HCT116 (cell line): ENCODE measurements around the gene TLCD3B. TPM values are rescaled to one million over a fixed set of nuclear protein-coding genes. Genes with fewer than 3 reads are reported as not detected.

Experiments
- ATAC-seq: fragments of 200-7000 bp; cut with Tn5 transposase; 2 replicates; pipeline ENCODE4 v1.9.1; 2020; ENCODE audit warnings: mild to moderate bottlenecking, moderate library complexity
- BruUV-seq: library from RNA; stranded (reverse); fragments of 400-500 nt; replicated peaks from 2 replicates; lab custom pipeline; 2021; lab: Mats Ljungman, UMichigan
- CTCF ChIA-PET: fragments of 300-600 bp; sonication (Branson Sonifier 250); formaldehyde crosslinking; loops from one replicate; lab custom pipeline; 2021; ENCODE audit warnings: antibody characterized with exemption; lab: Charles Lee
- POLR2A ChIA-PET: fragments of 300-600, 350-600 bp; sonication (Branson Sonifier 250); formaldehyde crosslinking; loops from one replicate; lab custom pipeline; 2021; ENCODE audit warnings: antibody characterized with exemption; lab: Charles Lee
- RAD21 ChIA-PET, 2 experiments: fragments of 300-600 bp; sonication (Branson Sonifier 250); formaldehyde crosslinking; loops; one replicate each; lab custom pipeline; 2023; ENCODE audit warnings: low total read pairs in 2 of 2; ENCODE audit not compliant: uncharacterized antibody in 2 of 2, unreplicated experiment in 2 of 2, low non-redundant PET in 1 of 2; lab: Charles Lee
- DNase-seq: peaks from one replicate; pipeline ENCODE4 v3.0.0-alpha.2; 2010; ENCODE audit warnings: low read depth, low spot score
- H2AFZ ChIP-seq: fragments of 200-600 bp; shearing (Covaris generic), sonication (generic); 2 replicates; pipeline ENCODE4 v1.6.1; 2017; ENCODE audit warnings: low read depth, mixed run types, mixed read lengths, antibody characterized with exemption, low read length; ENCODE audit not compliant: poor library complexity, severe bottlenecking
- H3K27ac ChIP-seq: 2 replicates; pipeline ENCODE4 v1.5.1; 2012; ENCODE audit warnings: low read depth, low read length
- H3K27me3 ChIP-seq: fragments of 200-600 bp; sonication (generic); 2 replicates; pipeline ENCODE4 v1.6.1; 2016; ENCODE audit warnings: mixed run types, low read length, mixed read lengths; ENCODE audit not compliant: insufficient read depth
- H3K36me3 ChIP-seq, 2 experiments: fragments of 200-500 bp in 1 of 2; fragments of 200-600 bp in 1 of 2; sonication (Bioruptor generic) in 1 of 2; sonication (generic) in 1 of 2; 2 replicates each; pipeline versions ENCODE4 v1.5.1 to v1.6.1; 2014 to 2016; ENCODE audit warnings: low read length in 2 of 2, inconsistent platforms in 1 of 2, mixed read lengths in 1 of 2, mixed run types in 1 of 2; ENCODE audit not compliant: insufficient read depth in 2 of 2, control insufficient read depth in 1 of 2
- H3K4me1 ChIP-seq, 2 experiments: fragments of 200-600 bp in 1 of 2; sonication (generic) in 1 of 2; 2 replicates each; pipeline versions ENCODE4 v1.5.1 to v1.6.1; 2012 to 2017; ENCODE audit warnings: low read length in 2 of 2, inconsistent platforms in 1 of 2, mild to moderate bottlenecking in 1 of 2, mixed read lengths in 1 of 2, mixed run types in 1 of 2, moderate library complexity in 1 of 2; ENCODE audit not compliant: insufficient read depth in 2 of 2, control insufficient read depth in 1 of 2
- H3K4me2 ChIP-seq: fragments of 200-600 bp; sonication (generic); 2 replicates; pipeline ENCODE4 v1.6.1; 2017; ENCODE audit warnings: mixed run types, low read length, mixed read lengths
- H3K4me3 ChIP-seq, 2 experiments: fragments of 200-600 bp in 1 of 2; sonication (generic) in 1 of 2; replicated peaks in 1 of 2; 2 replicates each; pipeline ENCODE4 v1.5.1; 2011 to 2016; ENCODE audit warnings: low read length in 2 of 2, control low read depth in 1 of 2, low read depth in 1 of 2, mild to moderate bottlenecking in 1 of 2, mixed read lengths in 1 of 2, mixed run types in 1 of 2
- H3K79me2 ChIP-seq: fragments of 200-600 bp; sonication (generic); 2 replicates; pipeline ENCODE4 v1.6.1; 2017; ENCODE audit warnings: mild to moderate bottlenecking, mixed run types, low read length, moderate library complexity, mixed read lengths; ENCODE audit not compliant: insufficient read depth
- H3K9ac ChIP-seq: fragments of 200-600 bp; sonication (generic); 2 replicates; pipeline ENCODE4 v1.6.1; 2016; ENCODE audit warnings: low read length, mixed read lengths
- H3K9me2 ChIP-seq: fragments of 200-600 bp; sonication (generic), shearing (Covaris generic); 2 replicates; pipeline ENCODE4 v1.6.1; 2017; ENCODE audit warnings: mixed run types, mild to moderate bottlenecking, moderate library complexity; ENCODE audit not compliant: insufficient read depth
- H3K9me3 ChIP-seq, 2 experiments: fragments of 200-500 bp in 1 of 2; fragments of 200-600 bp in 1 of 2; sonication (Bioruptor generic) in 1 of 2; sonication (generic) in 1 of 2; 2 replicates each; pipeline ENCODE4 v1.6.1; 2014 to 2017; ENCODE audit warnings: low read length in 2 of 2, mixed read lengths in 2 of 2, inconsistent platforms in 1 of 2, low read depth in 1 of 2, mild to moderate bottlenecking in 1 of 2, mixed run types in 1 of 2, moderate library complexity in 1 of 2; ENCODE audit not compliant: control insufficient read depth in 1 of 2, insufficient read depth in 1 of 2
- H4K20me1 ChIP-seq: fragments of 200-600 bp; sonication (generic), shearing (Covaris generic); 2 replicates; pipeline ENCODE4 v1.6.1; 2017; ENCODE audit warnings: mixed run types, mild to moderate bottlenecking, moderate library complexity; ENCODE audit not compliant: insufficient read depth
- CEBPB ChIP-seq: IDR thresholded peaks from 2 replicates; pipeline ENCODE4 v1.6.1; 2012; ENCODE audit warnings: low read depth
- FOSL1 ChIP-seq: IDR thresholded peaks from 2 replicates; pipeline ENCODE4 v1.6.1; 2012; ENCODE audit warnings: low read depth
- JUND ChIP-seq: IDR thresholded peaks from 2 replicates; pipeline ENCODE4 v1.6.1; 2012
- RAD21 ChIP-seq: IDR thresholded peaks from 2 replicates; pipeline ENCODE4 v1.6.1; 2012; ENCODE audit warnings: low read depth, mild to moderate bottlenecking
- SRF ChIP-seq: IDR thresholded peaks from 2 replicates; pipeline ENCODE4 v1.6.1; 2012; ENCODE audit warnings: low read depth
- ZFX ChIP-seq: fragments of 450-650 bp; IDR thresholded peaks from 2 replicates; pipeline ENCODE4 v1.6.1; 2017
- intact Hi-C: fragments of 100-400 bp; cut with micrococcal nuclease; formaldehyde crosslinking; loops from 2 replicates; pipeline ENCODE4 v1.10.0; 2022
- total RNA-seq: library from RNA; stranded (reverse); gene quantifications from one replicate; pipeline ENCODE4 v1.2.1, GENCODE V29; 2021; ENCODE audit not compliant: unreplicated experiment
- TF ChIP-seq, protein P1 (sequence below): IDR thresholded peaks from 2 replicates; pipeline ENCODE4 v1.6.1; 2012
- TF ChIP-seq, protein P2 (sequence below): IDR thresholded peaks from 2 replicates; pipeline ENCODE4 v1.6.1; 2012

The TLCD3B gene
- total RNA-seq, 1 experiment from 2014 or later = 1.0 TPM

DNA sequence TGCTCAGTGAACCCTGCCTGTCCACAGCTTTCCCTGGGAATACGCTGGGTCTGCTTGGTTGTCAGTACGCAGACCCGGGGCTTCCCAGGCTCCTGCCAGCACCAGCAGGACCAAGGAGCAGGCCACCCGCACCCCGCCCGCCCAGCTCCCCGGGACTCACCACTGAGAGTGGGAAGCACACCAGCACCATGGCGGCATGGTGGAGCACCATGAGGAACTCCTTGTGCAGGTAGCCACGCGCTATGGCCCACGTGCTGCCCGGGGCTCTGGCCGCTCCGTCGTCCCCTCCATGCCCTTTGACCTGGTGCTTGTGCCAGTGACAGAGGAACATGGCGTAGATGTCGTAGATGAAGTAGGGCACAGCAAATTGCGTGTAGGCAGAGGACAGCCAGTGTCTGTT lies 4.6 kb downstream of the TLCD3B start:
- CTCF ChIA-PET = no interaction called here
- no peaks in the 10 kb centered on the region for H3K27me3 ChIP-seq

DNA sequence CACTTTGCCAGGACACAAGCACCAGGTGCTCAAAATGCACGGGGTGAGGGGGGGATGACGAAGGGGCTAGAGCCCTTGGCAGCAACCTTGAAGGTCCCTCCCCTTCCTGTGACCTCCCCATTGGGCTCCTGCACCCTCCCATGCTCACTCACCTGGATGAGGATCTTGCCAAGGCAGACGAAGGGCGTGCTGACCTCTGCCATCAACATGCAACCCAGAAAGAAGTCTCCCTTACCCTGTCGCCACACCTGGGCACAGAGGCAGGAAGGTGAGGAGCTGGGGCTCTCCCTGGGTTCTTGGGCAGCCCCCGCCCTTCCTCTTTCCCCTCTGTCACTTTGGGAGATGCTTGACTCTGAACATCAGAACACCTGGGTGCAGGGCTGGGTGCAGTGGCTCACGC lies 5.5 kb downstream of the TLCD3B start:
- Histone ChIP-seq H3K4me3 (no peak overlapping the region), H4K20me1 (no peaks in the 10 kb centered on the region), H3K4me1 (peaks cover 0 to 12% of the 10 kb centered on the region in 2 experiments; a peak in 2 of 4 replicates), H3K36me3 (no peaks in the 10 kb centered on the region), H3K9me3 (no peaks in the 10 kb centered on the region), H2AFZ (no peak overlapping the region), H3K9ac (no peak overlapping the region), H3K27ac (no peak overlapping the region), H3K4me2 (no peak overlapping the region), H3K27me3 (no peaks in the 10 kb centered on the region), H3K9me2 (no peaks in the 10 kb centered on the region), H3K79me2 (no peaks in the 10 kb centered on the region)
- POLR2A ChIA-PET = no interaction called here
- no peak for TF ChIP-seq JUND
- DNase-seq (no peak), ATAC-seq (no peak)
- no TSS peak for BruUV-seq
- CTCF ChIA-PET = no interaction called here
- RAD21 ChIA-PET = no interaction called here
- intact Hi-C loops = loop anchor here (10.0 kb wide), 1 partner anchor 911 kb away; no protein-coding TSS in a partner anchor

More for the DNA sequence above, 4.6 kb downstream of the TLCD3B start:
- no peak for ATAC-seq
- no peaks in the 10 kb centered on the region for H3K9me2 ChIP-seq
- no peaks in the 10 kb centered on the region for H3K36me3 ChIP-seq
- TF ChIP-seq ZFX (no peak), CEBPB (no peak), FOSL1 (no peak), RAD21 (no peak), SRF (no peak)
- TF ChIP-seq, protein P1, sequence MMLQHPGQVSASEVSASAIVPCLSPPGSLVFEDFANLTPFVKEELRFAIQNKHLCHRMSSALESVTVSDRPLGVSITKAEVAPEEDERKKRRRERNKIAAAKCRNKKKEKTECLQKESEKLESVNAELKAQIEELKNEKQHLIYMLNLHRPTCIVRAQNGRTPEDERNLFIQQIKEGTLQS = no peak
- TF ChIP-seq, protein P2, sequence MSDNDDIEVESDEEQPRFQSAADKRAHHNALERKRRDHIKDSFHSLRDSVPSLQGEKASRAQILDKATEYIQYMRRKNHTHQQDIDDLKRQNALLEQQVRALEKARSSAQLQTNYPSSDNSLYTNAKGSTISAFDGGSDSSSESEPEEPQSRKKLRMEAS = no peak
- TF ChIP-seq, all 23 proteins: peak for 0
- Histone ChIP-seq H2AFZ (no peak overlapping the region), H3K4me1 (peaks cover 0 to 6% of the 10 kb centered on the region in 2 experiments; a peak in 1 of 4 replicates), H3K79me2 (no peaks in the 10 kb centered on the region), H4K20me1 (no peaks in the 10 kb centered on the region), H3K27ac (no peak overlapping the region), H3K4me3 (no peak overlapping the region), H3K4me2 (no peak overlapping the region), H3K9me3 (no peaks in the 10 kb centered on the region), H3K9ac (no peak overlapping the region)
- intact Hi-C loops = loop anchor here (10.0 kb wide), 1 partner anchor 912 kb away; no protein-coding TSS in a partner anchor
- DNase-seq = no peak
- BruUV-seq = no TSS peak
- RAD21 ChIA-PET = no interaction called here
- POLR2A ChIA-PET = no interaction called here
